ENCODE results near the gene FAAP20.

DNA sequence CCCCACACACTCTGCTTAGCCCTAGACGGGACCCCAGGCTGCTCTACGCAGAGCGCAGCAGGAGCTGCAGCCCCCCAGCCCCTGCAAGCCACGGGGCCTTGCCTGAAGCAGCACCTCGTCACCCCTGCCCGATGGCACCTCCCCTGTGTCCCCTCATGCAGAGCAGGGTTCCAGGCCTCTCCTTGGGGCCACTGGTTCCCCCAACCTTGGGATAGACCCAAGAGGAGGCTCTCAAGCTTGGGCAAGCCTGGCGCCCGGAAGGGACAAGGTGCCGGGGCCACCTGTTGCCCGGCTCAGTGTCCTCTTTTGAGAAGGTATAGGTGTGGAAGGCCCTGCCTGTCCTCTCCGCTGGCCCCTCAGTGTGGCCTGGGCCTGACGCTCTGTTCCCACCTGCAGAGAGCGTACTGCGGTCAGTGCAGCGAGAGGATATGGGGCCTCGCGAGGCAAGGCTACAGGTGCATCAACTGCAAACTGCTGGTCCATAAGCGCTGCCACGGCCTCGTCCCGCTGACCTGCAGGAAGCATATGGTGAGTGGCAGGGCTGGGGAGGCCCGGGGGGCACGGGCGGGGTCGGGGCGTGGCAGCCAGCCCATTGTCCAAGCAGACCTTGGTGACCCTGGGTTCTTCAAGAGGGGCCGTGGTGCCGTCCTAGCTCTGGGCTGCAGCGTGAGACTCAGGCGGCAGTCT is 50.6 kb downstream of the FAAP20 start:
- TF ChIP-seq EZH2phosphoT487 (IDR thresholded peaks at IDR 0.05; ENCODE audit: insufficient read depth, low read depth) (no peak), EZH2 (IDR thresholded peaks at IDR 0.05; ENCODE audit: insufficient read depth, poor library complexity, severe bottlenecking) (no peak)
